CD4-positive, alpha-beta T cell treated with Interleukin-10 for 1 hour (primary cell): ENCODE results near the gene MIR17HG.

Experiments
- DNase-seq: peaks from one replicate; pipeline ENCODE4 v3.0.0-alpha.2; 2020

The MIR17HG gene

GRCh38 chr13:91369441-91369831 is 21.9 kb downstream of the MIR17HG start:
- no peak for DNase-seq

GRCh38 chr13:91370501-91370900 is 23.0 kb downstream of the MIR17HG start:
- DNase-seq: no peak

- no peak for DNase-seq
Observed at GRCh38 chr13:91372911-91373310, 25.4 kb downstream of the MIR17HG start.

- DNase-seq: peak; percentile 29
Observed at GRCh38 chr13:91375116-91375729, 27.7 kb downstream of the MIR17HG start.

- no peak for DNase-seq
Observed at GRCh38 chr13:91381371-91381770, 33.9 kb downstream of the MIR17HG start.

GRCh38 chr13:91383836-91384235 is 36.3 kb downstream of the MIR17HG start:
- DNase-seq: no peak

- DNase-seq: no peak
Observed at GRCh38 chr13:91384896-91385295, 37.4 kb downstream of the MIR17HG start.

GRCh38 chr13:91389186-91389585 is 41.7 kb downstream of the MIR17HG start:
- no peak for DNase-seq

- DNase-seq: no peak
Observed at GRCh38 chr13:91397595-91397994, 50.1 kb downstream of the MIR17HG start.

GRCh38 chr13:91398413-91399188 is 51.1 kb downstream of the MIR17HG start, which contains the start of gene GPC5:
GPC5 (plus strand) TSS chr13:91398621.
- peak; percentile 87 for DNase-seq

- DNase-seq: no peak
Observed at GRCh38 chr13:91399189-91400062, 51.9 kb downstream of the MIR17HG start.

GRCh38 chr13:91400063-91400399 is 52.5 kb downstream of the MIR17HG start:
- DNase-seq: no peak

GRCh38 chr13:91400671-91401070 is 53.2 kb downstream of the MIR17HG start:
- no peak for DNase-seq

GRCh38 chr13:91401920-91402319 is 54.4 kb downstream of the MIR17HG start:
- DNase-seq: no peak
